ENCODE results near the gene PLAGL2.
"Not testable (repeated sequence)": the region's sequence is repeated elsewhere in the genome, so short reads cannot be mapped to it uniquely, and the experiment has no call there.

The PLAGL2 gene

GRCh38 chr20:32207626-32208498, at the start of gene PLAGL2, which contains the start of gene POFUT1:
PLAGL2 (minus strand) TSS chr20:32207743; CDS start chr20:32202178, 5,565 bp downstream.
POFUT1 (plus strand) TSS chr20:32207880; CDS start chr20:32207942, 62 bp downstream.
- no peak for DNase-seq (ENCODE audit: low read depth, low spot score)

DNA sequence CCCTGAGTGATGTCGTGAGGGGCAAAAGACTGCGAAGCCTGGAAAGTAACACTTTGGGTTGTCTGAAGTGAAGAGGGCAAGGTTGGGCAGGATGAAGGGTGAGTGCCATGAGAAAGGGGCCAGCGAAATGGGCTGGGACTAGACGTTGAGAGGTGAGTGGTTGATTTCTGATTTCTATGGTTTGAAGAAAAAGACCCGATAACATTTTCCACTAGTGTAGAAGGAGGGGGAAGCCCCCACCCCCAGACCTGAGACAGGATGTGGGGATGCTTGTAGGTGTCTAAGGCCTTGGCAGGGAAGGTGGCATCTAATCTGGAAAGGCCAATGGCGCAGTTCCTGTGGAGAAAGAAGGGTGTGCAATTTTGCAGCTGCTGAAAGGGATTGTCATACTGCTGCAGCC, 44.6 kb upstream of the PLAGL2 start:
- DNase-seq (ENCODE audit: low read depth, low spot score): no peak

- no peak for DNase-seq (ENCODE audit: low read depth, low spot score)
Measured at GRCh38 chr20:32251470-32251869, 43.9 kb upstream of the PLAGL2 start.

- DNase-seq (ENCODE audit: low read depth, low spot score): no peak
Measured at GRCh38 chr20:32249030-32249738, 41.6 kb upstream of the PLAGL2 start.

DNA sequence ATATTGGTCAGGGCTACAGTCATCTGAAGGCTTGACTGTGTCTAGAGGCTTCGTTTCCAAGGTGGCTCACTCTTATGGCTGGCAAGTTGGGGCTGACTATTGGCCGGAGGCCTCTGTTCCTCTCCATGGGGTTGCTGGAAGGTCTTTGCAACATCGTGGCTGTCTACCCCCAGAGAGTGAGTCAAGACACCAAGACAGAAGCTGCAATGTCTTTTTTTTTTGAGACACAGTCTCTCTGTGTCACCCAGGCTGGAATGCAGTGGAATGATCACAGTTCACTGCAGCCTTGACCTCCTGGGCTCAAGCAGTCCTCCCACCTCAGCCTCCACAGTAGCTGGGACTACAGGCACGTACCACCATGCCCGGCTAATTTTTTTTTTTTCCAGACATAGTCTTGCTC, 40.5 kb upstream of the PLAGL2 start:
- DNase-seq (ENCODE audit: low read depth, low spot score): no peak

GRCh38 chr20:32246208-32246607, 38.7 kb upstream of the PLAGL2 start:
- not testable (repeated sequence) for DNase-seq (ENCODE audit: low read depth, low spot score)

- DNase-seq (ENCODE audit: low read depth, low spot score): no peak
Measured at GRCh38 chr20:32244959-32245358, 37.4 kb upstream of the PLAGL2 start.

GRCh38 chr20:32244150-32244823, 36.7 kb upstream of the PLAGL2 start:
- no peak for DNase-seq (ENCODE audit: low read depth, low spot score)

- no peak for DNase-seq (ENCODE audit: low read depth, low spot score)
Measured at GRCh38 chr20:32241807-32242206, 34.3 kb upstream of the PLAGL2 start.

DNA sequence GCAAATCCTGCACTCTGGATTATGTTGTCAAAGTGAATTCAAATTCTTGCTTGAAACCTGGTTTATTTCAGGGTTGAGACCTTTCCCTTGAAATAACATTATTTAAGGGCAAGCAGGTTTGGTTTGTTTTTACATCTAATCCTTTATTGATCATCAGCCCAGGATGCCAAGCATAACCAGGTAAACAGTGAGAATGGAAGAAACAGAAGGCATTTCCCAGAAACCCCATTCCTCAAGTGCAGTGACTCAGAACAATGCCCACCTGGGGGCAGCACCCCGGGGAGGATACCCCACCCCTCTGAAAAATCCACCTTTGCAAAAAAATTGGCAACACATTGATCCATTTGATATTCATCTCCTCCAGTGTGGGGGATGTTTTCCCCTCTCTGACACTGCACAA, 32.7 kb upstream of the PLAGL2 start:
- no peak for DNase-seq (ENCODE audit: low read depth, low spot score)

- DNase-seq (ENCODE audit: low read depth, low spot score): no peak
Measured at GRCh38 chr20:32238483-32239425, 31.2 kb upstream of the PLAGL2 start.

GRCh38 chr20:32237419-32237818, 29.9 kb upstream of the PLAGL2 start:
- DNase-seq (ENCODE audit: low read depth, low spot score): no peak

DNA sequence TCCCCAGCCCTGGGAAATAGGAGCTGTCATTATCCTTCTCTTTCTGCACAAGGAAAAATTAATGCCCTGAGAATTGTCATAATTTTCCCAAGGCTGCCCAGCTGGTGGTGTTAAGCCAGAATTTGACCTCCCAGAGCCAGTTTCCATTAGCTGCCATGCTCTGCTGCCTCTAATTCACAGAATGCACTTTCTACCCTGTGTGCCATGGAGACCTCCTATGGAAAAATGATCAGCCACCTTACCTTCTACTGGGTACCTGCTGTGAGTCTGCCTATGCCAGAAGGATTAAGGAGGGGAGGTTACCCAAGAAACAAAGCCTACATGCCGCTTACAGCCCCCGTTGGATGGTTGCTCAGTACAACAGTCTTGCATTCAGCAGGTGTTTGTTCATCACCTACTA, 29.3 kb upstream of the PLAGL2 start:
- DNase-seq (ENCODE audit: low read depth, low spot score): no peak

- DNase-seq (ENCODE audit: low read depth, low spot score): no peak
Measured at GRCh38 chr20:32236048-32236533, 28.5 kb upstream of the PLAGL2 start.

DNA sequence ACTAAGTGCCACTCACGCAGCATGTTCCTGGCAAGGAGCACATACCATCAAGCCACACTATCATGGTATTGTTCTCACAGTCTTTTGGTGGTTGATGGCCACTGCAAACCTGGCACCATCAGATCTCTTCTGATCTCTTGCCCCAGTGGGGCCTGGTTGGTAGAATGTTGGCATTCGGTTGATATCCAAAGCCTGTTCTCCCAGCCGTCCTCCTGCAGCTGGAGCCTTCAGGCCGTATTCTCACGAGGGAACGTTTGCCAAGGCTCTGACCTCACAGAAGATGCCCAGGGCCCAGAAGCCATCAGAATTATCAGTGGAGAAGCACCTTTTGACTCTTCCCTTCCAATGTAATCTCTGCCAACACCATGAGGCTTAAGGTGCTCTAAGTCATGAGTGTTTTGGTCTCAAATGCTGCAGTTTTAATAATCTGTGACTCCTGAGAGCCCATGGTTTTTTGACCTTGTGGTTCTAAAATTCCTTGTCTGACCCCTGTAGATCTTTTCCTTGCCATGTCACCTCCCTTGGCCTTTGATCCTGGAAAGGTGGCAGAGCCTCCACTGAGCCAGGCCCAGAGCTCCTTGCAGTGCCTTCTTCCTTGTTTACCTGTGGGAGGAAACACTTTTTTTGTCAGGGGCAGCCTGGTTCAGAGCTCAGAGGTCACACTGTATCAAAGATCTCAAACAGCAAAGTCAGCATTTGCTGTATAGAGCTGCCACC, 27.9 kb upstream of the PLAGL2 start:
- no peak for DNase-seq (ENCODE audit: low read depth, low spot score)

- no peak for DNase-seq (ENCODE audit: low read depth, low spot score)
Measured at GRCh38 chr20:32234135-32234808, 26.7 kb upstream of the PLAGL2 start.

DNA sequence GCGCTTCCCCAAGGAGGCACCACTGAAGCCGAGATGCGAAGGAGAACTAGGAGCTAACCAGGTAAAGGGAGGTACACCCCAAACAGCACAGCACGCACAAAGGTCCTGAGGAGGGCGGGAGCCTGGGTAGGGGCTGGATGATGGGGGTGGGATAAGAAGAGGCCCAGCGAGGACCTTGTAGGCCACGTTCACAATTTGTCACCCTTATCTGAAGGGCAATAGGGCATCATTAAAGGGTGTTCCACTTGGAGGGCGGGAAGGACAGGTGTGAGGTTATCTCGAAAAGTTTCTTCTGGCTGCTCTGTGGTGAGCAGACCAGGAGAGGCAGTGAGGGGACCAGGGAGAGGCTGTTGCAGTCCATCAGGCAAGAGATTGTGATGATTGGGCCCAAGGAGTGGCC, 25.7 kb upstream of the PLAGL2 start:
- DNase-seq (ENCODE audit: low read depth, low spot score): no peak

DNA sequence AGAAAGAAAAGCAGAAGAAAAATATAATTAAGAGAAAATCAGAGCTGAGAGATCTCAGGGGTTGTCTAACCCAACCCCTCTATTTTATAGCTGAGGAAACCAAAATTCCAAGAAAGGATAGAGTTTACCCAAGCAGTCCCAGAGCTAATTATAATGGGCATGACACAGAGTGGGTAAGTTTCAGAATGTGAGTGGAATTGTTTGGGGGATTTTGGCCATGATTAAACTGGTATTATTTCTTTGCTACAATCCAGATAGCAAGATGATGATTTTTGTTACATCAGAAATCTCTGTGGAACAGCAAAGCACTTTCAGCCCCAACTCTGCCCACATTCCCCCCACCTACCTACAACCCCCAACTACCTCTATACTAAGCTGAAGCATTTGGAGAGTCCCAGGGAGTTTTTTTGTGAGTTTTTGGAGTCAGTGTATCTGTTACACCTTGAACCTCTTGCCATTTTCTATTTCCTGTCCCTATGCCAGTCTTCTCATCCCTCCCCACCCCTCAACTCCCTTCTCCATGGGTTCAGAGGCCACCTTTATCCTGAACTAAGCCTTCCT, 24.9 kb upstream of the PLAGL2 start:
- no peak for DNase-seq (ENCODE audit: low read depth, low spot score)

- no peak for DNase-seq (ENCODE audit: low read depth, low spot score)
Measured at GRCh38 chr20:32231847-32232246, 24.3 kb upstream of the PLAGL2 start.

All from iPS DF 19.7 (cell line).